ENCODE results near the gene CLPTM1L.
"Not testable (repeated sequence)": the region's sequence is repeated elsewhere in the genome, so short reads cannot be mapped to it uniquely, and the experiment has no call there.

The CLPTM1L gene

GRCh38 chr5:1285883-1286291 lies 59.0 kb downstream of the CLPTM1L start:
- Histone ChIP-seq H3K36me3 (ENCODE audit: insufficient read depth, insufficient read length, low read length) (no peaks in the 10 kb centered on the region), H3K9me3 (ENCODE audit: insufficient read depth, low read length) (no peaks in the 10 kb centered on the region), H3K9ac (ENCODE audit: insufficient read length, low read depth) (no peak overlapping the region), H3K27me3 (ENCODE audit: insufficient read depth, insufficient read length) (no peaks in the 10 kb centered on the region), H3K4me3 (ENCODE audit: insufficient read length, low read depth) (no peak overlapping the region), H3K4me1 (ENCODE audit: insufficient read depth, insufficient read length) (no peaks in the 10 kb centered on the region)
- no peak for DNase-seq (ENCODE audit: low read depth, low spot score)
- TF ChIP-seq ZNF274 (IDR thresholded peaks at IDR 0.05; ENCODE audit: low read depth, low read length) (no peak), YY1 (IDR thresholded peaks at IDR 0.05; ENCODE audit: insufficient read depth, insufficient read length) (no peak), SUZ12 (IDR thresholded peaks at IDR 0.05; ENCODE audit: extremely low read depth, insufficient read depth, insufficient read length) (no peak)

- Histone ChIP-seq H3K9ac (ENCODE audit: insufficient read length, low read depth) (no peak overlapping the region), H3K4me1 (ENCODE audit: insufficient read depth, insufficient read length) (no peaks in the 10 kb centered on the region), H3K36me3 (ENCODE audit: insufficient read depth, insufficient read length, low read length) (no peaks in the 10 kb centered on the region), H3K27me3 (ENCODE audit: insufficient read depth, insufficient read length) (no peaks in the 10 kb centered on the region), H3K9me3 (ENCODE audit: insufficient read depth, low read length) (no peaks in the 10 kb centered on the region), H3K4me3 (ENCODE audit: insufficient read length, low read depth) (no peak overlapping the region)
- DNase-seq (ENCODE audit: low read depth, low spot score) = no peak
- TF ChIP-seq SUZ12 (IDR thresholded peaks at IDR 0.05; ENCODE audit: extremely low read depth, insufficient read depth, insufficient read length) = no peak
- TF ChIP-seq YY1 (IDR thresholded peaks at IDR 0.05; ENCODE audit: insufficient read depth, insufficient read length) = no peak
- TF ChIP-seq ZNF274 (IDR thresholded peaks at IDR 0.05; ENCODE audit: low read depth, low read length) = no peak
Observed at GRCh38 chr5:1285141-1285540, 59.8 kb downstream of the CLPTM1L start.

- DNase-seq (ENCODE audit: low read depth, low spot score); H3K27me3 ChIP-seq (ENCODE audit: insufficient read depth, insufficient read length); H3K9ac ChIP-seq (ENCODE audit: insufficient read length, low read depth); H3K4me1 ChIP-seq (ENCODE audit: insufficient read depth, insufficient read length); H3K9me3 ChIP-seq (ENCODE audit: insufficient read depth, low read length); H3K36me3 ChIP-seq (ENCODE audit: insufficient read depth, insufficient read length, low read length); H3K4me3 ChIP-seq (ENCODE audit: insufficient read length, low read depth): not testable (repeated sequence)
Observed at GRCh38 chr5:1284336-1284970, 60.4 kb downstream of the CLPTM1L start.

GRCh38 chr5:1283729-1284041 lies 61.2 kb downstream of the CLPTM1L start:
- H3K9me3 ChIP-seq (ENCODE audit: insufficient read depth, low read length) = not testable (repeated sequence)

GRCh38 chr5:1282993-1283728 lies 61.7 kb downstream of the CLPTM1L start:
- H3K27me3 ChIP-seq (ENCODE audit: insufficient read depth, insufficient read length); H3K36me3 ChIP-seq (ENCODE audit: insufficient read depth, insufficient read length, low read length); H3K4me1 ChIP-seq (ENCODE audit: insufficient read depth, insufficient read length); H3K9ac ChIP-seq (ENCODE audit: insufficient read length, low read depth); H3K9me3 ChIP-seq (ENCODE audit: insufficient read depth, low read length); H3K4me3 ChIP-seq (ENCODE audit: insufficient read length, low read depth); DNase-seq (ENCODE audit: low read depth, low spot score): not testable (repeated sequence)

More at GRCh38 chr5:1283729-1284041, 61.2 kb downstream of the CLPTM1L start:
- not testable (repeated sequence) for H3K4me3 ChIP-seq (ENCODE audit: insufficient read length, low read depth); H3K9ac ChIP-seq (ENCODE audit: insufficient read length, low read depth); H3K27me3 ChIP-seq (ENCODE audit: insufficient read depth, insufficient read length); H3K4me1 ChIP-seq (ENCODE audit: insufficient read depth, insufficient read length); DNase-seq (ENCODE audit: low read depth, low spot score); H3K36me3 ChIP-seq (ENCODE audit: insufficient read depth, insufficient read length, low read length)

- Histone ChIP-seq H3K4me1 (ENCODE audit: insufficient read depth, insufficient read length) (no peaks in the 10 kb centered on the region), H3K4me3 (ENCODE audit: insufficient read length, low read depth) (no peak overlapping the region), H3K9me3 (ENCODE audit: insufficient read depth, low read length) (no peaks in the 10 kb centered on the region), H3K9ac (ENCODE audit: insufficient read length, low read depth) (no peak overlapping the region), H3K27me3 (ENCODE audit: insufficient read depth, insufficient read length) (no peaks in the 10 kb centered on the region), H3K36me3 (ENCODE audit: insufficient read depth, insufficient read length, low read length) (peaks cover 11% of the 10 kb centered on the region)
- TF ChIP-seq ZNF274 (IDR thresholded peaks at IDR 0.05; ENCODE audit: low read depth, low read length) (no peak), YY1 (IDR thresholded peaks at IDR 0.05; ENCODE audit: insufficient read depth, insufficient read length) (no peak)
- DNase-seq (ENCODE audit: low read depth, low spot score) = no peak
Observed at GRCh38 chr5:1282131-1282992, 62.5 kb downstream of the CLPTM1L start.

GRCh38 chr5:1281038-1281882 lies 63.6 kb downstream of the CLPTM1L start:
- Histone ChIP-seq H3K9ac (ENCODE audit: insufficient read length, low read depth) (no peak overlapping the region), H3K4me3 (ENCODE audit: insufficient read length, low read depth) (no peak overlapping the region), H3K27me3 (ENCODE audit: insufficient read depth, insufficient read length) (no peaks in the 10 kb centered on the region), H3K4me1 (ENCODE audit: insufficient read depth, insufficient read length) (no peaks in the 10 kb centered on the region), H3K9me3 (ENCODE audit: insufficient read depth, low read length) (no peaks in the 10 kb centered on the region), H3K36me3 (ENCODE audit: insufficient read depth, insufficient read length, low read length) (peaks cover 11% of the 10 kb centered on the region)
- DNase-seq (ENCODE audit: low read depth, low spot score) = no peak
- TF ChIP-seq YY1 (IDR thresholded peaks at IDR 0.05; ENCODE audit: insufficient read depth, insufficient read length) (no peak), SUZ12 (IDR thresholded peaks at IDR 0.05; ENCODE audit: extremely low read depth, insufficient read depth, insufficient read length) (no peak), ZNF274 (IDR thresholded peaks at IDR 0.05; ENCODE audit: low read depth, low read length) (no peak)

Data from NT2/D1 (cell line).